A549 (cell line): ENCODE data around the gene SETBP1. TPM values are rescaled to one million over a fixed set of nuclear protein-coding genes. Genes with fewer than 3 reads are reported as not detected.

Experiments used
- ATAC-seq, 2 experiments: fragments of 200-7000 bp in 1 of 2; fragments of >200 bp in 1 of 2; cut with Nextera tagmentation in 1 of 2; cut with Tn5 transposase in 1 of 2; 3 replicates each; pipeline versions ENCODE4 v1.8.0 to v1.9.1; 2018 to 2020; ENCODE audit warnings: mild to moderate bottlenecking in 1 of 2, moderate library complexity in 1 of 2
- CTCF ChIA-PET: fragments of 300-600 bp; sonication (Branson Sonifier 250); formaldehyde crosslinking; extraction: SDS; loops from one replicate; lab custom pipeline; 2021; ENCODE audit warnings: antibody characterized with exemption, inconsistent platforms; lab: Yijun Ruan, JAX
- POLR2A ChIA-PET: fragments of 350-600 bp; formaldehyde crosslinking; extraction: SDS; loops from one replicate; lab custom pipeline; 2021; ENCODE audit warnings: antibody characterized with exemption, inconsistent platforms; lab: Yijun Ruan, JAX
- DNase-seq, 2 experiments: peaks; one replicate each; pipeline versions ENCODE4 v3.0.0 to v3.0.0-alpha.2; 2011 to 2016; ENCODE audit warnings: low read depth in 1 of 2, low spot score in 1 of 2
- FAIRE-seq: peaks from 2 replicates; lab custom pipeline; 2011; peaks lifted over from hg19 to GRCh38; lab: Jason Lieb, UNC
- H3K27ac ChIP-seq, 2 experiments: fragments of >200 bp; sonication (Bioruptor Twin); formaldehyde crosslinking; 3 replicates each; pipeline ENCODE4 v1.5.1; 2016 to 2017
- H3K4me1 ChIP-seq: fragments of >200 bp; sonication (Bioruptor Twin); formaldehyde crosslinking; 3 replicates; pipeline ENCODE4 v1.6.1; 2016
- H3K4me2 ChIP-seq: fragments of >200 bp; sonication (Bioruptor Twin); formaldehyde crosslinking; 3 replicates; pipeline ENCODE4 v1.6.1; 2016
- H3K4me3 ChIP-seq: fragments of >200 bp; sonication (Bioruptor Twin); formaldehyde crosslinking; 3 replicates; pipeline ENCODE4 v1.5.1; 2016
- H3K9me3 ChIP-seq: fragments of >200 bp; sonication (Bioruptor Twin); formaldehyde crosslinking; 3 replicates; pipeline ENCODE4 v1.6.1; 2016
- ATOH8 ChIP-seq: fragments of 250-450 bp; sonication (Bioruptor Pico); IDR thresholded peaks from 2 replicates; pipeline ENCODE4 v1.5.0; 2020; ENCODE audit warnings: low read depth, mild to moderate bottlenecking, moderate library complexity
- BCL3 ChIP-seq: fragments of >200 bp; sonication (Bioruptor Twin); formaldehyde crosslinking; IDR thresholded peaks from 3 replicates; pipeline ENCODE4 v1.6.1; 2016
- CEBPB ChIP-seq, 2 experiments: fragments of >200 bp in 1 of 2; sonication (Bioruptor Twin) in 1 of 2; formaldehyde crosslinking in 1 of 2; IDR thresholded peaks; 2 replicates each; pipeline ENCODE4 v1.6.1; 2012 to 2016
- CHD4 ChIP-seq: fragments of 200-600 bp; sonication (generic); IDR thresholded peaks from 2 replicates; pipeline ENCODE4 v1.6.1; 2016; ENCODE audit warnings: antibody characterized with exemption, mild to moderate bottlenecking, borderline replicate concordance
- CTCF ChIP-seq: fragments of >200 bp; sonication (Bioruptor Twin); formaldehyde crosslinking; IDR thresholded peaks from 3 replicates; pipeline ENCODE4 v1.5.1; 2016
- E2F6 ChIP-seq: IDR thresholded peaks from 2 replicates; pipeline ENCODE4 v1.6.1; 2012; ENCODE audit warnings: low read depth, borderline replicate concordance
- EHMT2 ChIP-seq: fragments of 200-600 bp; sonication (generic); IDR thresholded peaks from 2 replicates; pipeline ENCODE4 v1.6.1; 2016; ENCODE audit warnings: antibody characterized with exemption, low read depth, mild to moderate bottlenecking, moderate library complexity
- FOSL2 ChIP-seq, 2 experiments: fragments of 450-650 bp in 1 of 2; fragments of >200 bp in 1 of 2; sonication (Bioruptor Twin) in 1 of 2; formaldehyde crosslinking; IDR thresholded peaks; 2 replicates each; pipeline versions ENCODE4 v1.5.0 to v1.6.1; 2016 to 2020; ENCODE audit warnings: mild to moderate bottlenecking in 1 of 2, moderate library complexity in 1 of 2
- FOXS1 ChIP-seq: fragments of 250-450 bp; sonication (Bioruptor Pico); IDR thresholded peaks from 2 replicates; pipeline ENCODE4 v1.5.0; 2020; ENCODE audit warnings: mild to moderate bottlenecking, moderate library complexity
- GATA3 ChIP-seq: IDR thresholded peaks from 2 replicates; pipeline ENCODE4 v1.6.1; 2012; ENCODE audit warnings: borderline replicate concordance
- HEYL ChIP-seq: fragments of 250-450 bp; sonication (Bioruptor Pico); IDR thresholded peaks from 2 replicates; pipeline ENCODE4 v1.8.0; 2021; ENCODE audit warnings: mild to moderate bottlenecking, moderate library complexity
- HMGXB4 ChIP-seq: fragments of 250-450 bp; sonication (Bioruptor Pico); IDR thresholded peaks from 2 replicates; pipeline ENCODE4 v1.5.0; 2021; ENCODE audit warnings: mild to moderate bottlenecking, moderate library complexity, borderline replicate concordance
- HOXA7 ChIP-seq: fragments of 250-450 bp; sonication (Bioruptor Pico); IDR thresholded peaks from 2 replicates; pipeline ENCODE4 v1.5.0; 2020; ENCODE audit warnings: mild to moderate bottlenecking, moderate library complexity
- JUNB ChIP-seq: fragments of >200 bp; sonication (Bioruptor Twin); formaldehyde crosslinking; IDR thresholded peaks from 2 replicates; pipeline ENCODE4 v1.6.1; 2016
- KDM5A ChIP-seq: fragments of 200-600 bp; sonication (generic); IDR thresholded peaks from 2 replicates; pipeline ENCODE4 v1.6.1; 2016; ENCODE audit warnings: antibody characterized with exemption, mild to moderate bottlenecking
- MAFK ChIP-seq: fragments of 450-650 bp; IDR thresholded peaks from 2 replicates; pipeline ENCODE4 v1.6.1; 2014; ENCODE audit not compliant: partially characterized antibody
- RCOR1 ChIP-seq: fragments of 150-350 bp; IDR thresholded peaks from 2 replicates; pipeline ENCODE4 v1.6.1; 2014; ENCODE audit warnings: antibody characterized with exemption, low read length, low read depth
- RFX5 ChIP-seq: fragments of 450-650 bp; IDR thresholded peaks from 2 replicates; pipeline ENCODE4 v1.7.1; 2014; ENCODE audit warnings: antibody characterized with exemption, mild to moderate bottlenecking, moderate library complexity
- RNF2 ChIP-seq: fragments of 200-600 bp; sonication (generic); IDR thresholded peaks from 2 replicates; pipeline ENCODE4 v1.6.1; 2016; ENCODE audit warnings: low read depth, mild to moderate bottlenecking, antibody characterized with exemption, moderate library complexity, borderline replicate concordance
- SMC3 ChIP-seq: fragments of >200 bp; sonication (Bioruptor Twin); formaldehyde crosslinking; IDR thresholded peaks from 3 replicates; pipeline ENCODE4 v1.6.1; 2018; ENCODE audit warnings: inconsistent platforms
- SREBF2 ChIP-seq: fragments of 450-650 bp; IDR thresholded peaks from 2 replicates; pipeline ENCODE4 v1.6.1; 2014; ENCODE audit warnings: mild to moderate bottlenecking, moderate library complexity
- USF2 ChIP-seq: fragments of 450-650 bp; IDR thresholded peaks from 2 replicates; pipeline ENCODE4 v1.6.1; 2014; ENCODE audit warnings: antibody characterized with exemption
- ZNF302 ChIP-seq: fragments of 250-450 bp; sonication (Bioruptor Pico); IDR thresholded peaks from 2 replicates; pipeline ENCODE4 v1.9.0; 2021; ENCODE audit warnings: inconsistent platforms, mild to moderate bottlenecking, moderate library complexity
- WGBS: methylation state at CpG from one replicate; pipeline ENCODE4 v1.1.6; 2017; ENCODE audit errors: missing lambda C conversion rate; 5-methylcytosine and 5-hydroxymethylcytosine counted together
- polyA plus RNA-seq, 4 experiments: library from polyadenylated mRNA; depleted of rRNA in 3 of 4; stranded (reverse); fragments of >200 nt; fragmentation: RNase III in 1 of 4; extraction: RNeasy Plus Mini Kit Qiagen cat#74134 plus additional on column Dnase treatment in 1 of 4; gene quantifications; 2 replicates in 3 of 4; 3 replicates in 1 of 4; pipeline ENCODE4 v1.2.3, GENCODE V29; 2011 to 2017

Gene SETBP1
- polyA plus RNA-seq, 2 of the 4 experiments (the other 2 are of a cell fraction) = 0.50 to 1.9 TPM

- Histone ChIP-seq H3K4me3 (no peak overlapping the region), H3K4me2 (peak overlapping the region; percentile 82), H3K27ac (no peak overlapping the region), H3K4me1 (peaks cover 23% of the 10 kb centered on the region), H3K9me3 (no peaks in the 10 kb centered on the region)
- FAIRE-seq (no peak), ATAC-seq (no peak), DNase-seq (no peak)
- WGBS = 57% methylated on average over 1 of the region's 1 CpG
- POLR2A ChIA-PET = no interaction called here
- TF ChIP-seq SREBF2 = no peak
- TF ChIP-seq FOXS1 (CRISPR knock-in tag) = no peak
- no peak for TF ChIP-seq BCL3
- no peak for TF ChIP-seq JUNB
- TF ChIP-seq USF2 = no peak
- no peak for TF ChIP-seq SMC3
- CTCF ChIA-PET = no interaction called here
These were observed 335.1 kb downstream of the SETBP1 start for GRCh38 chr18:45015788-45016128.

- Histone ChIP-seq H3K9me3 (no peaks in the 10 kb centered on the region), H3K4me2 (no peak overlapping the region), H3K4me3 (no peak overlapping the region), H3K27ac (no peak overlapping the region), H3K4me1 (peaks cover 16% of the 10 kb centered on the region; the same call in 2 of the 3 replicates)
- ChIA-PET POLR2A (no interaction called here), CTCF (no interaction called here)
- TF ChIP-seq USF2 (no peak), FOSL2 (IDR thresholded peaks at IDR 0.05) (no peak), FOSL2 (CRISPR knock-in tag; IDR thresholded peaks at IDR 0.05) (no peak), EHMT2 (no peak), HEYL (CRISPR knock-in tag) (no peak), RNF2 (no peak), ZNF302 (no peak), HMGXB4 (CRISPR knock-in tag) (no peak), FOXS1 (CRISPR knock-in tag) (no peak), JUNB (no peak), KDM5A (no peak), CHD4 (no peak), CEBPB (IDR thresholded peaks at IDR 0.05) (no peak), HOXA7 (CRISPR knock-in tag) (no peak), GATA3 (no peak), E2F6 (no peak), RCOR1 (no peak), ATOH8 (CRISPR knock-in tag) (no peak), RFX5 (no peak), MAFK (no peak), CTCF (no peak)
- DNase-seq (no peak), FAIRE-seq (no peak), ATAC-seq (no peak)
- 94% methylated on average over 1 of the region's 1 CpG for WGBS
These were observed 338.8 kb downstream of the SETBP1 start for GRCh38 chr18:45019469-45019868.
